Activated T-helper 1 cell treated with Interleukin-2 at 50 U/mL for 16 hours (primary cell): ENCODE results near the gene NEK7.
"Not testable (repeated sequence)": the region's sequence is repeated elsewhere in the genome, so short reads cannot be mapped to it uniquely, and the experiment has no call there.

Experiments used
- DNase-seq: peaks from one replicate; pipeline ENCODE4 v3.0.0-alpha.2; 2020; ENCODE audit warnings: low read depth

Gene NEK7

GRCh38 chr1:198205016-198205684, 48.4 kb downstream of the NEK7 start:
- DNase-seq: no peak

GRCh38 chr1:198206292-198206691, 49.5 kb downstream of the NEK7 start:
- DNase-seq: no peak

- no peak for DNase-seq
Observed at GRCh38 chr1:198211696-198212095, 54.9 kb downstream of the NEK7 start.

- no peak for DNase-seq
Observed at GRCh38 chr1:198212126-198212525, 55.3 kb downstream of the NEK7 start.

- no peak for DNase-seq
Observed at GRCh38 chr1:198212675-198213074, 55.9 kb downstream of the NEK7 start.

GRCh38 chr1:198214924-198215323, 58.1 kb downstream of the NEK7 start:
- DNase-seq: no peak

GRCh38 chr1:198220428-198220827, 63.6 kb downstream of the NEK7 start:
- no peak for DNase-seq

- not testable (repeated sequence) for DNase-seq
Observed at GRCh38 chr1:198227010-198227409, 70.2 kb downstream of the NEK7 start.

GRCh38 chr1:198227454-198227853, 70.7 kb downstream of the NEK7 start:
- not testable (repeated sequence) for DNase-seq

- no peak for DNase-seq
Observed at GRCh38 chr1:198228925-198229324, 72.1 kb downstream of the NEK7 start.

DNA sequence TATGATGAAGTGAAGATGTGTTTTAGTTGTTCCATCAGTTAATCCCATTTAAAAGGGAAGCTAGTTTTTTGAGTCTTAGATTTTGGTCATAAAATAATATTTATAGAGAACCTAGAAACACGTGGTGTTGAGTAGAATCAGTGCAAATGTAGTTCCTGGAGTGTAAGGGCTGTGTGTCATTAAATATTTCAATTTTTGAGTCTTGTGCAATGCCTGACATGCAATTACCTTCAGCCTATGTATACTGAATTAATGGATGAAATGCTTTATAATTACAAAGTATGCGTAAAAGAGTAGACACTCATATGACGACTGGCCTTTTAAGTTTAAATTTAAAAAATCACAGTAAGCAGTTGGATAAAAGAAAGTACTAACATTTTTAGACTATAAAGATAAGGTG, 75.0 kb downstream of the NEK7 start:
- no peak for DNase-seq

DNA sequence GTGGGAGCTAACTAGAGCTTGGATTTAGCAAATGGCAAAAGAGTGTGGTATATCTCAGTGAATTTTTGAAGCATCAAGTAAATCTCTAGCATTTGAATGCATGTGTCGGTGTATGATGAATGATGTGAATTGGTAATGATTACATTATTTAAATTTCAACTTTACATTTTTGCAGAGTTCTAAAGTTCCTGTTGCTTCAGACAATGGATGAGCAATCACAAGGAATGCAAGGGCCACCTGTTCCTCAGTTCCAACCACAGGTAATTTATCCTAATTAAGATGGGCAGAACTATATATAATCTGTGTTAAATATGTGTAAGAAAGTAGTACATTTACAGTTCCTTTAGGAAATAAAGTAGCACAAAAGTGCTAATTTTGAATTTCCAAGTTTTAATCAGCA, 75.6 kb downstream of the NEK7 start:
- DNase-seq: no peak

DNA sequence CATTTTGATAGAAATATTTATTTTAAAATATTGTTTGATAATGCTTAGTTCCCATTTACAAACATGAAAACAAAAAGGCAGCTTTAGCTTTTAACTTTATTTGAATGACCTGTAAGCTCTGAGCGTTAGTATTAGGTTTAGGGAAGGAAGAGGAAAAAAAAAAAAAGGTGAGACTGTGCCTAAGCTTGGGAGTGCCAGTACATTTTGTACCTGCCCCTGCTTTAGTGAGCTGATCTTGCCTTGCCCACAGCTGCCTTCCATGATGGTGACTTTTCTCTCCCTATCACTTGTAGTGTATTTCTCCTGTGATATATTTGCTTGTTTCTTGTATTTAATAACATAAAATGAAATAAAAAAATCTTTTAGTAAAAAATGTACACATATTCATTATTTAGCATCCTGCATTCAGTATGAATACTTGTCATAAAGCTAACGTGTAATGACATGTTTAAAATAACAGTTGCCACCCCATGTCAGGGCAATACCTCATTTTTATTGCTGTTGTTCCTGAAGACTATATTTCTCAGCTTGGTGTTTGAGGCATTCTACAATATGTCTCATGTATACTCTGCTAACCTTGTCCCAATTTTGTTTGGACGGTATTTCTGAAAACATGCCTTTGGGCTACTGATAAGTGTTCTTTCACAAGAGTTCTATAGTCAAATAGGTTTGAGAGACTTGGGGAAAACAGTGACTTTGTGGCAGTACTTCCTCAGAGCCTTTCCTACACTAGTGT, 76.3 kb downstream of the NEK7 start:
- DNase-seq: no peak

GRCh38 chr1:198234520-198235251, 77.9 kb downstream of the NEK7 start:
- no peak for DNase-seq

DNA sequence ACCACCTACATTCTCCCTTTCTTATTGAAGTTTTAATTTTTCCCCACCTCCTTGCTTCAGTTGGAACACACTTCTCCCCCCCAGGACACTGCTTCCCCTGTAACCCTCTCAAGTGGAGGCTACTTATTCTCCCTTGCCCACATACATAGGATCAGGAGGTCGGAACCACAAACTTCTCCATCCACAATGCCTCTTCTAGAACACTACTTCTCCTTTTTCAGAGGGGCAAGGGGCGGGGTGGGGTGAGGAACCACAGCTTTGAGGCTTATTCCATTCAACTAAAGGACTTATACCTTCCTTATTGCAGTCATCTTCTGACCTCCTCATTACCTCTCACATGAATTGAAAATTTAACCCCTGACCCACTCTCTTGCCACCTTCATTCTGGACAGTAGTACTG, 81.3 kb downstream of the NEK7 start:
- no peak for DNase-seq

GRCh38 chr1:198241553-198241952, 84.8 kb downstream of the NEK7 start:
- no peak for DNase-seq

DNA sequence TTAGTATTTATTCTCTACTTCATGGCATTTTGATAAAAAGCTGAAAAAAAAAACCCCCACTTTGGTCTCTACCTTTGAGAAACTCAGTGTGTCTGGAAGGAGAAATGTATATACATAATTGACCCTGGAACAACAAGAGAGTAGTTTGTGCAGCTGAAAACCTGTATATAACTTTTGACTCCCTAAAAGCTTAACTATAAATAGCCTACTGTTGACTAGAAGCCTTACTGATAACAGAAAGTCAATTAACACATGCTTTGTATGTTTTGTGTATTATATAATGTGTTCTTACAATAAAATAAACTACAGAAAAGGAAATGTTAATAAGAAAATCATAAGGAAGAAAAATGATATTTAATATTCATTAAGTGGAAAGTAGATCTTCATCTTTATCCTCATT, 88.0 kb downstream of the NEK7 start:
- DNase-seq: no peak

- DNase-seq: no peak
Observed at GRCh38 chr1:198245379-198245778, 88.6 kb downstream of the NEK7 start.

GRCh38 chr1:198246337-198246736, 89.5 kb downstream of the NEK7 start:
- no peak for DNase-seq

GRCh38 chr1:198253259-198253658, 96.5 kb downstream of the NEK7 start:
- DNase-seq: no peak

- DNase-seq: no peak
Observed at GRCh38 chr1:198253668-198254067, 96.9 kb downstream of the NEK7 start.

DNA sequence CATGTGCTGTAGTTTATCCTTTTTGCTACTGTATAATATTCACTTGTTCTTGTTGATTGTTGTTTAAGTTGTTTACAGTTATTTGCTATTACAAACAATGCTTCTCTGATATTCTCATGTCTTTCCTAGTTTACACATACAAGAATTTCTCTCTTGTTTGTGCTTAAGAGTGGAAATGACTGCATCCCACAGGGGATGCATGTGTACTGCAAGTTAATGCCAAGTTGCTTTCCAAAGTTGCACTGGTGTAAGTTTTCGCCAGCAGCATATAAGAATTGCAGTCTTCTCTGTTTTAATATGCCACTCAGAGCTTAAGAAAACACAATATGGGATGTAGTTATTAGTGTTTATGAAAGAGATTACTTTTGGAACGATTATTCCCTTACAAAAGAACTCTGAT, 97.7 kb downstream of the NEK7 start:
- DNase-seq: no peak

DNA sequence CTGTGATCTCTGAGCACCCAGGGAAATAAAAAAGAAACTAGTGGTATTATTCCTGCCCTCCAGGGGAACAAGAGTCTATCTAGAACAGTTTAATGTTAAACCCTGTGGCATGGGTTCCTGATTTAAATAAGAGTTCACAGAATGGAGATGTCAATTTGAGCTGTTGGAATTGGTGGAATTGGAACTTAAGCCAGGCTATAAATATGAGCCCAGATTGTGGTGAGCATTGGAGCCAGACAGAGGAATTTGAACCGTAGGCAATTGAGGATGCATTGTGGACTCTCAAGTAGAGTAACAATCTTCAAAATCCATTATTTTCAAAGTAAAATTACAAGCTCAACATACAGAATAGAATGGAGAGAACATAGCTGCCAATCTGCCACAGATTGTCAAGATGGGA, 98.2 kb downstream of the NEK7 start:
- no peak for DNase-seq
